ENCODE measurements around the gene RYR1. TPM values are rescaled to one million over a fixed set of nuclear protein-coding genes. Genes with fewer than 3 reads are reported as not detected.
A peak's percentile ranks its signal among the peaks of the same experiment; 100 is the strongest.
"Not testable (repeated sequence)": the region's sequence is repeated elsewhere in the genome, so short reads cannot be mapped to it uniquely, and the experiment has no call there.

RYR1 gene
- total and polyA plus RNA-seq, 2 experiments from 2014 or later = under 0.01 TPM; not detected in 1

DNA sequence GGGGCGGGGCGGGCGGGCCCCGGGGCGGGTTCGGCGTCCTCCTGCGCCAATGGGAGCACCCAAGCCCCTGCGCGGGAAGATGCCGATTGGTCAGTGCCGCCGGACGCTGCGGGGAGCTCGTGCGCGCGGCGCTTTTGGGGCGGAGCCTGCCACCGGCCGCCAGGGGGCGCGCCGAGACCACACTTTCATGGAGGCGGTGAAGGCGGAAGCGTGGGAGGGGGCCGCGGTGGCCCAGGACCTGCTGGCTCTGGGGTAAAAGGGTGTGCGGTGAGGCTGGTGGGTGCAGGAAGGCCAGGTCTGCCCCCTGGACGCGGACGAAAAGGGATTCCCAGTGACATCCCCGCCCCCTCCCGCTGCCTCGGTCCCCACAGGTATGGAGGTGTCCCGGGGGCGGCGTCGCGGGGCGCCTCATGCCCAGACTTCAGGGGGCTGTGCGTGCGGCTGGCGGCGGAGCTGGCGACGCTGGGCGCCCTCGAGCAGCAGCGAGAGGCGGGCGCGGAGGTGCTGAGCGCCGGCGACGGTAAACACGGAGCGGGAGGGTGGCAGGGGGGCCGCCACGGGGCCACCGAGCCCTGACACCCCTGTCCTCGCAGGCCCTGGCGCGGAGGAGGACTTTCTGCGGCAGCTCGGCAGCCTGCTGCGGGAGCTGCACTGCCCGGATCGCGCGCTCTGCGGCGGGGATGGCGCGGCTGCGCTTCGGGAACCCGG lies 30.4 kb upstream of the RYR1 start, which contains the start of gene FAM98C:
FAM98C (plus strand) TSS at position 127 of the 708 bp plus-strand sequence; CDS start at position 188, 61 bp downstream.
- Histone ChIP-seq H3K4me3 (peak within 1 kb of the TSS; percentile 95), H3K9me3 (ENCODE audit: low read depth) (no peaks in the 10 kb centered on the region), H3K4me2 (ENCODE audit: unreplicated experiment) (peak within 1 kb of the TSS; percentile 82), H3K79me2 (ENCODE audit: insufficient read depth) (peaks cover 4% of the 10 kb centered on the region), H3K9ac (peak within 1 kb of the TSS; percentile 84), H3K36me3 (ENCODE audit: low read depth) (no peaks in the 10 kb centered on the region), H3K9me2 (ENCODE audit: insufficient read depth) (no peaks in the 10 kb centered on the region), H4K20me1 (ENCODE audit: insufficient read depth) (no peaks in the 10 kb centered on the region), H3K27me3 (replicated peaks; ENCODE audit: insufficient read depth) (no peaks in the 10 kb centered on the region), H3F3A (ENCODE audit: insufficient read depth) (no peaks in the 10 kb centered on the region), H2AFZ (peak within 1 kb of the TSS; percentile 90), H3K4me1 (ENCODE audit: insufficient read depth) (0 out of 2 replicates have a peak, but pooled peaks cover 4% of the 10 kb centered on the region), H3K27ac (no peak within 1 kb of the TSS)
- in situ Hi-C loops (cut with MboI) = no loop called here
- TF ChIP-seq EZH2phosphoT487 (IDR thresholded peaks at IDR 0.05; ENCODE audit: insufficient read depth, low read depth) = no peak
- no peak for TF ChIP-seq EZH2 (IDR thresholded peaks at IDR 0.05; ENCODE audit: insufficient read depth, poor library complexity, severe bottlenecking)
- peak; percentile 98 for DNase-seq
- WGBS, 2 experiments (ENCODE audit: low coverage in 1 of 2, low lambda C conversion rate in 2 of 2, missing lambda C conversion rate in 2 of 2) = 2% methylated on average over 42 to 64 of the region's 82 CpGs

DNA sequence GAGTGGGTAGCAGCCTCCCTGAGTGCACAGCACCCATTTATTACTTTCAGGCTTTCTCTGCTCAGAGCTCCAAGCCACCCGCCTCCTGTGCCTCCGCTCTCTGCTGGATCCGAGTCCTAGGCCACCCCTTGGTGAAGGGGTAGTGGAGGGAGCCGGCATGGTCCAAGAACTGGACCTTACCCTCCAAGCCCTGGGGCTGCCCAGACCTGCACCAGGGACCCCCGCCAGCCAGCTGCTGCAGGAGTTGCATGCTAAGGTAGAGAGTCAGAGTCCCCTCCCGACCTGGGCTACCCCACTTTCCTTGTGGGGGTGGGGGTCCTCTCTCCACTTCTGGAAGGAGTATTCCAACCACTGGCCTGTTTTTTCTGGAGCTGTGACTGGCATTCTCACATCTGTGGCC lies 28.6 kb upstream of the RYR1 start:
- in situ Hi-C loops (cut with MboI) = no loop called here

DNA sequence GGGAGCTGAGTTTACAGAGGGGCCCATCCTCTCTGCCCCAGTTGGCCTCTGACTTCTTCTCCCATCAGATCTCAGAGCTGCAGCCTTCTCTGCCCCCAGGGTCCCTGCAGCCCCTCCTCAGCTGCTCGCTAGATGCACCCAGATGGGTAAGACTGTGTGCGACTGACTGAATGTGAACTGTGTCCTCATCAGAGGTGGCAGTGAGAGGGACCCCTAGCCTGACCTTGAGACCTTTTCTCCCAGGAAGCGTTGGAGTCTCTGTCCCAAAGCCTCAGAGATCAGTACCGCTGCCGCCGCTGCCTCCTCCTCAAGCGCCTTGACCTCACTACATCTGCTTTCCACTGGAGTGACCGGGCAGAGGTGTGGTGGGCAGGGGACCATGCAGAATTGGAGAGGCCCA lies 28.2 kb upstream of the RYR1 start:
- H3K4me2 ChIP-seq (ENCODE audit: unreplicated experiment) = no peak overlapping the region
- no peaks in the 10 kb centered on the region for H3K9me2 ChIP-seq (ENCODE audit: insufficient read depth)
- H3K27me3 ChIP-seq (replicated peaks; ENCODE audit: insufficient read depth) = no peaks in the 10 kb centered on the region
- TF ChIP-seq EZH2phosphoT487 (IDR thresholded peaks at IDR 0.05; ENCODE audit: insufficient read depth, low read depth) (no peak), EZH2 (IDR thresholded peaks at IDR 0.05; ENCODE audit: insufficient read depth, poor library complexity, severe bottlenecking) (no peak)
- 0 out of 2 replicates have a peak, but pooled peaks cover 4% of the 10 kb centered on the region for H3K4me1 ChIP-seq (ENCODE audit: insufficient read depth)
- no peak overlapping the region for H3K9ac ChIP-seq
- no peaks in the 10 kb centered on the region for H4K20me1 ChIP-seq (ENCODE audit: insufficient read depth)
- no peaks in the 10 kb centered on the region for H3K9me3 ChIP-seq (ENCODE audit: low read depth)
- H3K4me3 ChIP-seq = no peak overlapping the region
- in situ Hi-C loops (cut with MboI) = no loop called here
- H3K27ac ChIP-seq = no peak overlapping the region
- H2AFZ ChIP-seq = no peak overlapping the region
- no peak for DNase-seq
- H3F3A ChIP-seq (ENCODE audit: insufficient read depth) = 0 out of 2 replicates have a peak, but pooled peaks cover 4% of the 10 kb centered on the region
- 93 to 97% methylated on average over 8 of the region's 8 CpGs for WGBS, 2 experiments (ENCODE audit: low coverage in 1 of 2, low lambda C conversion rate in 2 of 2, missing lambda C conversion rate in 2 of 2)
- no peaks in the 10 kb centered on the region for H3K36me3 ChIP-seq (ENCODE audit: low read depth)
- H3K79me2 ChIP-seq (ENCODE audit: insufficient read depth) = peaks cover 4% of the 10 kb centered on the region

More for the DNA sequence above, 28.6 kb upstream of the RYR1 start:
- Histone ChIP-seq H3K27ac (no peak overlapping the region), H3K79me2 (ENCODE audit: insufficient read depth) (peaks cover 4% of the 10 kb centered on the region), H3K4me3 (no peak overlapping the region), H3K9me3 (ENCODE audit: low read depth) (no peaks in the 10 kb centered on the region), H4K20me1 (ENCODE audit: insufficient read depth) (no peaks in the 10 kb centered on the region), H3F3A (ENCODE audit: insufficient read depth) (0 out of 2 replicates have a peak, but pooled peaks cover 4% of the 10 kb centered on the region), H3K4me2 (ENCODE audit: unreplicated experiment) (no peak overlapping the region), H3K36me3 (ENCODE audit: low read depth) (no peaks in the 10 kb centered on the region), H3K9me2 (ENCODE audit: insufficient read depth) (no peaks in the 10 kb centered on the region), H3K4me1 (ENCODE audit: insufficient read depth) (0 out of 2 replicates have a peak, but pooled peaks cover 4% of the 10 kb centered on the region), H2AFZ (no peak overlapping the region), H3K9ac (no peak overlapping the region), H3K27me3 (replicated peaks; ENCODE audit: insufficient read depth) (no peaks in the 10 kb centered on the region)
- DNase-seq = no peak
- 87 to 91% methylated on average over 4 to 6 of the region's 6 CpGs for WGBS, 2 experiments (ENCODE audit: low coverage in 1 of 2, low lambda C conversion rate in 2 of 2, missing lambda C conversion rate in 2 of 2)
- no peak for TF ChIP-seq EZH2phosphoT487 (IDR thresholded peaks at IDR 0.05; ENCODE audit: insufficient read depth, low read depth)
- no peak for TF ChIP-seq EZH2 (IDR thresholded peaks at IDR 0.05; ENCODE audit: insufficient read depth, poor library complexity, severe bottlenecking)

- no peaks in the 10 kb centered on the region for H3K79me2 ChIP-seq (ENCODE audit: insufficient read depth)
- DNase-seq = peak; percentile 70
- in situ Hi-C loops (cut with MboI) = loop anchor here (10.0 kb wide), 1 partner anchor 225 kb away; no protein-coding TSS in a partner anchor
- H3K9me3 ChIP-seq (ENCODE audit: low read depth) = no peaks in the 10 kb centered on the region
- no peak overlapping the region for H3K9ac ChIP-seq
- H3K4me1 ChIP-seq (ENCODE audit: insufficient read depth) = no peaks in the 10 kb centered on the region
- 0 out of 2 replicates have a peak, but pooled peaks cover 4% of the 10 kb centered on the region for H3F3A ChIP-seq (ENCODE audit: insufficient read depth)
- H3K9me2 ChIP-seq (ENCODE audit: insufficient read depth) = no peaks in the 10 kb centered on the region
- no peak overlapping the region for H2AFZ ChIP-seq
- TF ChIP-seq EZH2 (IDR thresholded peaks at IDR 0.05; ENCODE audit: insufficient read depth, poor library complexity, severe bottlenecking) (no peak), EZH2phosphoT487 (IDR thresholded peaks at IDR 0.05; ENCODE audit: insufficient read depth, low read depth) (no peak)
- no peak overlapping the region for H3K27ac ChIP-seq
- no peak overlapping the region for H3K4me2 ChIP-seq (ENCODE audit: unreplicated experiment)
- no peaks in the 10 kb centered on the region for H3K27me3 ChIP-seq (replicated peaks; ENCODE audit: insufficient read depth)
- 30% methylated on average over 7 of the region's 7 CpGs for WGBS, 2 experiments (ENCODE audit: low coverage in 1 of 2, low lambda C conversion rate in 2 of 2, missing lambda C conversion rate in 2 of 2)
- H4K20me1 ChIP-seq (ENCODE audit: insufficient read depth) = no peaks in the 10 kb centered on the region
- no peak overlapping the region for H3K4me3 ChIP-seq
- no peaks in the 10 kb centered on the region for H3K36me3 ChIP-seq (ENCODE audit: low read depth)
Measured at GRCh38 chr19:38409631-38410133, 23.8 kb upstream of the RYR1 start.

- H3K9me2 ChIP-seq (ENCODE audit: insufficient read depth); H3K27ac ChIP-seq; H3K27me3 ChIP-seq (replicated peaks; ENCODE audit: insufficient read depth); H3K79me2 ChIP-seq (ENCODE audit: insufficient read depth); H4K20me1 ChIP-seq (ENCODE audit: insufficient read depth); H3K4me3 ChIP-seq; DNase-seq; H3F3A ChIP-seq (ENCODE audit: insufficient read depth); H2AFZ ChIP-seq; H3K4me1 ChIP-seq (ENCODE audit: insufficient read depth); H3K4me2 ChIP-seq (ENCODE audit: unreplicated experiment); H3K9me3 ChIP-seq (ENCODE audit: low read depth); H3K36me3 ChIP-seq (ENCODE audit: low read depth); H3K9ac ChIP-seq: not testable (repeated sequence)
- in situ Hi-C loops (cut with MboI) = loop anchor here (10.0 kb wide), 1 partner anchor 224 kb away; no protein-coding TSS in a partner anchor
- 57 to 61% methylated on average over 6 of the region's 6 CpGs for WGBS, 2 experiments (ENCODE audit: low coverage in 1 of 2, low lambda C conversion rate in 2 of 2, missing lambda C conversion rate in 2 of 2)
Measured at GRCh38 chr19:38410407-38410806, 23.1 kb upstream of the RYR1 start.

All from GM23248 (cell line).